Measurements from ENCODE around the gene NFYC. TPM values are rescaled to one million over a fixed set of nuclear protein-coding genes. Genes with fewer than 3 reads are reported as not detected.
"Not testable (repeated sequence)": the region's sequence is repeated elsewhere in the genome, so short reads cannot be mapped to it uniquely, and the experiment has no call there.

The NFYC gene
- polyA plus RNA-seq, 1 experiment, result 37.9 TPM

DNA sequence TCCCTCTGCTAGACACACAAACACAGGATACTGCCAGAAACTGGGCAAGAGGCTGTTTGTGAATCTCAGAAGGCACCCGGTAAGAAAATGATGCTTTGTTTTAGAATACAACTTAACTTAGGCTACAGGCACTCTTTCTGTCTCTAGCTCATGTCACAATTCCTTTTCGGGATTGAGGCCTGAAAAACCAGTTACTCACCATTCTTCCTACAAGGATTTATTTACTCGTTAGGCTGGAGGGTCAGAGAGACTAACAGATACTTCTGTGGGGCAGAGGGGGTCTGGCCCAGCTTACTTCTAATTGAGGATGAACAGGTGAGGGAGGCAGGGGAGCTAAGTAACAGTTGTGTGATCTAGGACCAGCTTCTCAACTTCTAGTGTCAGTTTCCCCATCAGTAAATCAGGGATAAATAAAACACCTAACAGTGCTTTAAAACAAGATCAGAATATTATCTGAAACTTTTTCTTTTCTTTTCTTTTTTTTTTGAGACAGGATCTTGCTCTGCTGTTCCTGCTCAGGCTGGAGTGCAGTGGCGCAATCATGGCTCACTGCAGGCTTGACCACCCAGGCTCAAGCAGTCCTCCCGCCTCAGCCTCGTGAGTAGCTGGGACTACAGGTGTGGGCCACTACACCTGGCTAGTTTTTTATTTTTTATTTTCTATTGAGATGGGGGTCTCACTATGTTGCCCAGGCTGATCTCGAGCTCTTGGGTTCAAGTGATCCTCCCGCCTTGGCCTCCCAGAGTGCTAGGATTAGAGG, 31.9 kb downstream of the NFYC start:
- ChIA-PET CTCF (interaction anchor here (0.6 to 1.5 kb wide), 2 partner anchors 16 to 51 kb away, joined by 3 to 5 read pairs; no protein-coding TSS in a partner anchor), POLR2A (interaction anchor here (0.6 to 0.7 kb wide), 2 partner anchors 59 to 562 kb away, joined by 3 to 4 read pairs; no protein-coding TSS in a partner anchor)
- no peak overlapping the region for H3K4me3 ChIP-seq (ENCODE audit: low read depth, low read length)
- no peaks in the 10 kb centered on the region for H3K9me3 ChIP-seq (ENCODE audit: control insufficient read depth, insufficient read depth, low read length)
- TF ChIP-seq, protein P1, sequence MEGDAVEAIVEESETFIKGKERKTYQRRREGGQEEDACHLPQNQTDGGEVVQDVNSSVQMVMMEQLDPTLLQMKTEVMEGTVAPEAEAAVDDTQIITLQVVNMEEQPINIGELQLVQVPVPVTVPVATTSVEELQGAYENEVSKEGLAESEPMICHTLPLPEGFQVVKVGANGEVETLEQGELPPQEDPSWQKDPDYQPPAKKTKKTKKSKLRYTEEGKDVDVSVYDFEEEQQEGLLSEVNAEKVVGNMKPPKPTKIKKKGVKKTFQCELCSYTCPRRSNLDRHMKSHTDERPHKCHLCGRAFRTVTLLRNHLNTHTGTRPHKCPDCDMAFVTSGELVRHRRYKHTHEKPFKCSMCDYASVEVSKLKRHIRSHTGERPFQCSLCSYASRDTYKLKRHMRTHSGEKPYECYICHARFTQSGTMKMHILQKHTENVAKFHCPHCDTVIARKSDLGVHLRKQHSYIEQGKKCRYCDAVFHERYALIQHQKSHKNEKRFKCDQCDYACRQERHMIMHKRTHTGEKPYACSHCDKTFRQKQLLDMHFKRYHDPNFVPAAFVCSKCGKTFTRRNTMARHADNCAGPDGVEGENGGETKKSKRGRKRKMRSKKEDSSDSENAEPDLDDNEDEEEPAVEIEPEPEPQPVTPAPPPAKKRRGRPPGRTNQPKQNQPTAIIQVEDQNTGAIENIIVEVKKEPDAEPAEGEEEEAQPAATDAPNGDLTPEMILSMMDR (IDR thresholded peaks at IDR 0.05; ENCODE audit: low read depth, low read length), result no peak
- no peak overlapping the region for H3K27ac ChIP-seq (ENCODE audit: low read depth, low read length)
- no peaks in the 10 kb centered on the region for H3K27me3 ChIP-seq (ENCODE audit: control insufficient read depth, insufficient read depth, low read length)
- no peak for DNase-seq (ENCODE audit: low read depth, low spot score)

DNA sequence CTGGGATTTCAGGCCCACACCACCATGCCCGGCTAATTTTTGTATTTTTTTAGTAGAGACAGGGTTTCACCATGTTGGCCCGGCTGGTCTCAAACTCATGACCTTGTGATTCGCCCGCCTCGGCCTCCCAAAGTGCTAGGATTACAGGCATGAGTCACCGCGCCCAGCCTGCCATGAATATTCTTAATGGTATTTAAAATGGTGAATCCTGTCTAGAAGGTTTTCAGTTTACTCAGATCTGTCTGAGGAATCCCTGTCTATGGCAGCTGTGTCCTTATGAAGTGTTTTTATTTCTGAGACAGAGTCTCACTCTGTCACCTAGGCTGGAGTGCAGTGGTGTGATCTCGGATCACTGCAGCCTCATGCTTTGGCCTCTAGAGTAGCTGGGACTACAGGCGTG, 36.2 kb downstream of the NFYC start:
- H3K27ac ChIP-seq (ENCODE audit: low read depth, low read length); H3K4me3 ChIP-seq (ENCODE audit: low read depth, low read length); H3K27me3 ChIP-seq (ENCODE audit: control insufficient read depth, insufficient read depth, low read length); H3K9me3 ChIP-seq (ENCODE audit: control insufficient read depth, insufficient read depth, low read length); DNase-seq (ENCODE audit: low read depth, low spot score); CTCF ChIA-PET: not testable (repeated sequence)
- POLR2A ChIA-PET, result interaction anchor here (1.6 kb wide), 1 partner anchor 36 kb away, joined by 3 read pairs; the partner anchor contains the start of gene NFYC

DNA sequence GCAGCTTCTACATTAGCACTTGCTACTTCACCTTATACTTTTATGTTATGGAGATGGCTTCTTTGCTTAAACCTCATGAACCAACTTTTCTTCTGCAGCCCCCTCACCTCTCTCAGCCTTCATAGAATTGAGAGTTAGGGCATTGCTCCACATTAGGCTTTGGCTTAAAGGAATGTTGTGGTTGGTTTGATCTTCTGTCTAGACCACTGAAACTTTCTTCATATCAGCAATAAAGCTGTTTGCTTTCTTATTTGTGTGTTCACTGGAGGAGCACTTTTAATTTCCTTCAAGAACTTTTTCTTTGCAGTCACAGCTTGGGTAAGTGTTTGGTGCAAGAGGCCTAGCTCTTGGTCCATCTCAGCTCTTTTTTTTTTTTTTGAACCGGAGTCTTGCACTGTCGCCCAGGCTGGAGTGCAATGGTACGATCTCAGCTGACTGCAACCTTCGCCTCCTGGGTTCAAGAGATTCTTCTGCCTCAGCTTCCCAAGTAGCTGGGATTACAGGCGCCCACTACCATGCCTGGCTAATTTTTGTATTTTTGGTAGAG, 37.9 kb downstream of the NFYC start:
- DNase-seq (ENCODE audit: low read depth, low spot score); H3K27ac ChIP-seq (ENCODE audit: low read depth, low read length); H3K9me3 ChIP-seq (ENCODE audit: control insufficient read depth, insufficient read depth, low read length); H3K27me3 ChIP-seq (ENCODE audit: control insufficient read depth, insufficient read depth, low read length); CTCF ChIA-PET; H3K4me3 ChIP-seq (ENCODE audit: low read depth, low read length): not testable (repeated sequence)
- POLR2A ChIA-PET, result interaction anchor here (0.6 to 1.7 kb wide), 2 partner anchors 37 to 41 kb away, joined by 3 to 4 read pairs; partner anchors contain the start of gene NFYC

DNA sequence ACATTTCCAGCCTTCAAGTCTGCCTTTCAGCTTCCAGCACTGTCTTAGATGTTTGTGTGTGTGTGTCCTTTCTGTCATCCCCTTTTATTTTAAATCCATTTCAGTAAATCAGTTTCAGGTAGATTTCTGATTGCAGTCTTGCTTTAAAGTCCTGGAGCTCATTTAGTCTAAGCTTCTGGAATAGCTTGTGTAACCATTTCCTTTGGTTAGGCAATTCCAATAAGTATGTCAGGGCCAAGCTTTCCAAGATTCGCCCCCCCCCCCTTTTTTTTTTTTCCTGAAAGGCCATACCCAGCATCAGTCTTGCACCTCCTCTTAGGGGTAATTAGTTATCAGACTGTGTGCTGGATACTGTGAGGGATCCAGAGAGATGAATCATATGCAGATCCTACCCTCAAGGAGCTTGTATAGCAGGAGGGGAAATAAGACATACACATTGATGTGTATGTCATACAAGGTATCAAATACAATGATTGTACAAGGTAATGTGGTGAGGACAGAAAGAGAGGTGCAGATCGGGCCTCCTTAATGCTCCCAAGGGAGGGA, 41.3 kb downstream of the NFYC start:
- peaks cover 4% of the 10 kb centered on the region; the same call in 1 of the 2 replicates for H3K9me3 ChIP-seq (ENCODE audit: control insufficient read depth, insufficient read depth, low read length)
- no peaks in the 10 kb centered on the region for H3K27me3 ChIP-seq (ENCODE audit: control insufficient read depth, insufficient read depth, low read length)
- no peak overlapping the region for H3K4me3 ChIP-seq (ENCODE audit: low read depth, low read length)
- no peak for DNase-seq (ENCODE audit: low read depth, low spot score)
- CTCF ChIA-PET, result interaction anchor here (1.0 to 1.9 kb wide), 2 partner anchors 42 to 117 kb away, joined by 3 to 5 read pairs; no protein-coding TSS in a partner anchor
- POLR2A ChIA-PET, result no interaction called here
- no peak overlapping the region for H3K27ac ChIP-seq (ENCODE audit: low read depth, low read length)
- TF ChIP-seq, protein P1 (IDR thresholded peaks at IDR 0.05; ENCODE audit: low read depth, low read length), result no peak

DNA sequence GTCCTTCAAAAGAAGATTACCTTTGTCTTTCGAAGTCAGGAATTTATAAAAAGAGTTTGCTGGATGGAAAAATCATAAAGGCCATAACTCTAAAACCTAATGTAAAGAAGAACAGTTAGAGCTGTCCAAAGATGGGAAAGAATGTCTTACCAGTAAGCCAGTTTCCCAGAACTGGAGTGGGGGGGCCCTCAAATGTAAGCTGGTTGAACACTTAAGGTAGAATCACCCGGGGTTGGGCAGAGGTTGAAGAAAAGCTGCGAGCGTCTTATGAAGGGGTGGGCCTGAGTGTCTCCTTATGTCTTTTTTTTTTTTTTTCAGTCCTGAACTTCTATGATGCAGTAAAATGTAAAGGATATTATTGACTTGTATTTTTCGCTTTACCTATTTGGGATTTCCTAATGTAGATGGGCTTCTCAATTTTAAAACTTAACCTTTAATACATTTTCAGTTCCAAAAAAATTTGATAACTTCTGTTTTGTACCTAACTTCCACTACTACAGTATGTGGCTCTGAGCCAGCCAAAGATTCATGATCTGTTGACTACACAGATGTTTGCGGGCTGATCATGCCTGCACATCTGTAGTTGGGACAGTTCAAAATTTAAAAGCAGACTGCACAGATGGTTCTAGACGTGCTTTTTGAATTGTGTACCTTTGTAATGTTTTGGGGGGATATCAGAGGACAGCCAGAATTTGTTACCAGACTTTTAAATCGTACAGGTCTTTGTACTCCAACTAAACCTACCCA, 43.6 kb downstream of the NFYC start:
- POLR2A ChIA-PET, result no interaction called here
- H3K9me3 ChIP-seq (ENCODE audit: control insufficient read depth, insufficient read depth, low read length), result peaks cover 4% of the 10 kb centered on the region; the same call in 1 of the 2 replicates
- DNase-seq (ENCODE audit: low read depth, low spot score), result no peak
- CTCF ChIA-PET, result no interaction called here
- H3K4me3 ChIP-seq (ENCODE audit: low read depth, low read length), result no peak overlapping the region
- H3K27me3 ChIP-seq (ENCODE audit: control insufficient read depth, insufficient read depth, low read length), result no peaks in the 10 kb centered on the region
- TF ChIP-seq, protein P1 (IDR thresholded peaks at IDR 0.05; ENCODE audit: low read depth, low read length), result no peak
- no peak overlapping the region for H3K27ac ChIP-seq (ENCODE audit: low read depth, low read length)

Data from AG04450 (cell line).